PC-3 (cell line): ENCODE measurements around the gene NMNAT2. TPM values are rescaled to one million over a fixed set of nuclear protein-coding genes. Genes with fewer than 3 reads are reported as not detected.

Source experiments
- ATAC-seq: fragments of 200-7000 bp; cut with Tn5 transposase; 2 replicates; pipeline ENCODE4 v1.9.1; 2020; ENCODE audit warnings: mild to moderate bottlenecking, moderate library complexity
- BruUV-seq: library from RNA; stranded (reverse); fragments of 400-500 nt; replicated peaks from 2 replicates; lab custom pipeline; 2021; lab: Mats Ljungman, UMichigan
- CTCF ChIA-PET: fragments of 300-600 bp; sonication (Branson Sonifier 250); formaldehyde crosslinking; loops from one replicate; lab custom pipeline; 2022; ENCODE audit warnings: antibody characterized with exemption; lab: Charles Lee
- POLR2A ChIA-PET: fragments of 300-600 bp; sonication (Branson Sonifier 250); formaldehyde crosslinking; loops from one replicate; lab custom pipeline; 2022; ENCODE audit warnings: antibody characterized with exemption; ENCODE audit not compliant: unreplicated experiment; lab: Charles Lee
- DNase-seq: peaks from one replicate; pipeline ENCODE4 v3.0.0-alpha.2; 2015
- H2AFZ ChIP-seq: fragments of 300-600 bp; sonication (generic); 2 replicates; pipeline ENCODE4 v1.6.0; 2016; ENCODE audit warnings: antibody characterized with exemption, low read length
- H3F3A ChIP-seq: fragments of 300-600 bp; sonication (generic); one replicate; pipeline ENCODE4 v1.6.0; 2017; ENCODE audit warnings: antibody characterized with exemption, low read length, control low read depth, mild to moderate bottlenecking; ENCODE audit not compliant: unreplicated experiment
- H3K27ac ChIP-seq: fragments of 300-600 bp; sonication (generic); 2 replicates; pipeline ENCODE4 v1.5.1; 2016; ENCODE audit warnings: mild to moderate bottlenecking, low read length
- H3K27me3 ChIP-seq: fragments of 300-600 bp; sonication (generic); 2 replicates; pipeline ENCODE4 v1.6.1; 2016; ENCODE audit warnings: low read length, mixed read lengths
- H3K36me3 ChIP-seq: fragments of 300-600 bp; sonication (generic); 2 replicates; pipeline ENCODE4 v1.6.1; 2016; ENCODE audit warnings: low read depth, mixed run types, low read length, mixed read lengths
- H3K4me1 ChIP-seq: fragments of 300-600 bp; sonication (generic); 2 replicates; pipeline ENCODE4 v1.5.1; 2016; ENCODE audit warnings: low read length; ENCODE audit not compliant: insufficient read depth
- H3K4me2 ChIP-seq: fragments of 300-600 bp; sonication (generic); 2 replicates; pipeline ENCODE4 v1.6.0; 2016; ENCODE audit warnings: low read length
- H3K4me3 ChIP-seq: fragments of 300-600 bp; sonication (generic); 2 replicates; pipeline ENCODE4 v1.5.1; 2016; ENCODE audit warnings: mild to moderate bottlenecking, low read length, mixed read lengths
- H3K79me2 ChIP-seq: fragments of 300-600 bp; sonication (generic); 2 replicates; pipeline ENCODE4 v1.6.1; 2017; ENCODE audit warnings: low read length, mixed read lengths
- H3K9ac ChIP-seq: fragments of 300-600 bp; sonication (generic); 2 replicates; pipeline ENCODE4 v1.6.0; 2016; ENCODE audit warnings: mild to moderate bottlenecking, low read length
- H3K9me2 ChIP-seq: fragments of 300-600 bp; sonication (generic); replicated peaks from 2 replicates; pipeline ENCODE4 v1.6.1; 2016; ENCODE audit warnings: mixed run types, low read length, mixed read lengths
- H3K9me3 ChIP-seq: fragments of 300-600 bp; sonication (generic); 2 replicates; pipeline ENCODE4 v1.6.1; 2016; ENCODE audit warnings: low read length, mixed read lengths
- H4K20me1 ChIP-seq: fragments of 300-600 bp; sonication (generic); 2 replicates; pipeline ENCODE4 v1.6.1; 2016; ENCODE audit warnings: low read length, mixed read lengths
- CTCF ChIP-seq: fragments of 300-600 bp; sonication (generic); conservative IDR thresholded peaks from 2 replicates; pipeline ENCODE4 v1.5.1; 2017; ENCODE audit warnings: antibody characterized with exemption, low read depth, mild to moderate bottlenecking, low read length
- EZH2 ChIP-seq: fragments of 300-600 bp; sonication (generic); IDR thresholded peaks from one replicate; pipeline ENCODE4 v1.6.1; 2017; ENCODE audit warnings: antibody characterized with exemption, mild to moderate bottlenecking, low read length; ENCODE audit not compliant: unreplicated experiment
- EZH2phosphoT487 ChIP-seq: fragments of 300-600 bp; sonication (generic); IDR thresholded peaks from 2 replicates; pipeline ENCODE4 v1.6.1; 2018; ENCODE audit warnings: mild to moderate bottlenecking, antibody characterized with exemption, low read length, borderline replicate concordance
- intact Hi-C: fragments of 100-400 bp; cut with micrococcal nuclease; formaldehyde crosslinking; loops from 2 replicates; pipeline ENCODE4 v1.9.0; 2023
- total RNA-seq: library from RNA; depleted of rRNA; stranded (reverse); fragments of >200 nt; gene quantifications from 2 replicates; pipeline ENCODE4 v1.2.3, GENCODE V29; 2014

NMNAT2 gene
- total RNA-seq, 1 experiment from 2014 or later = 6.0 TPM

- H3K27ac ChIP-seq = no peak overlapping the region
- peaks cover 55% of the 10 kb centered on the region; the same call in 1 of the 2 replicates for H3K36me3 ChIP-seq
Observed at GRCh38 chr1:183218027-183218618, 200.1 kb downstream of the NMNAT2 start.

GRCh38 chr1:183215936-183216335 is 202.2 kb downstream of the NMNAT2 start:
- CTCF ChIA-PET = no interaction called here
- H3K9me2 ChIP-seq = no peaks in the 10 kb centered on the region

More at GRCh38 chr1:183218027-183218618, 200.1 kb downstream of the NMNAT2 start:
- Histone ChIP-seq H3K9ac (no peak overlapping the region), H3K27me3 (no peaks in the 10 kb centered on the region), H3K4me1 (no peaks in the 10 kb centered on the region), H3K4me2 (no peak overlapping the region), H4K20me1 (no peaks in the 10 kb centered on the region), H2AFZ (no peak overlapping the region), H3K9me2 (no peaks in the 10 kb centered on the region), H3K9me3 (no peaks in the 10 kb centered on the region), H3K79me2 (no peaks in the 10 kb centered on the region), H3K4me3 (no peak overlapping the region), H3F3A (no peaks in the 10 kb centered on the region)
- DNase-seq = no peak
- no TSS peak for BruUV-seq
- TF ChIP-seq CTCF = no peak
- TF ChIP-seq EZH2phosphoT487 = no peak
- TF ChIP-seq EZH2 = no peak
- ATAC-seq = no peak
- ChIA-PET POLR2A (no interaction called here), CTCF (no interaction called here)
- intact Hi-C loops = no loop called here

More at GRCh38 chr1:183215936-183216335, 202.2 kb downstream of the NMNAT2 start:
- Histone ChIP-seq H3K9me3 (no peaks in the 10 kb centered on the region), H2AFZ (no peak overlapping the region), H3K27ac (no peak overlapping the region), H3K79me2 (peaks cover 6% of the 10 kb centered on the region; the same call in 1 of the 2 replicates), H4K20me1 (no peaks in the 10 kb centered on the region), H3K9ac (no peak overlapping the region), H3K4me3 (no peak overlapping the region), H3K27me3 (no peaks in the 10 kb centered on the region), H3K4me2 (no peak overlapping the region), H3K4me1 (no peaks in the 10 kb centered on the region), H3K36me3 (peaks cover 46% of the 10 kb centered on the region; the same call in 1 of the 2 replicates), H3F3A (no peaks in the 10 kb centered on the region)
- TF ChIP-seq EZH2phosphoT487 (no peak), EZH2 (no peak), CTCF (no peak)
- DNase-seq (no peak), ATAC-seq (no peak)
- BruUV-seq = no TSS peak
- intact Hi-C loops = no loop called here
- POLR2A ChIA-PET = no interaction called here
